HCT116 (cell line): ENCODE measurements around the gene GLI3. TPM values are rescaled to one million over a fixed set of nuclear protein-coding genes. Genes with fewer than 3 reads are reported as not detected.

ENCODE experiments used
- ATAC-seq: fragments of 200-7000 bp; cut with Tn5 transposase; 2 replicates; pipeline ENCODE4 v1.9.1; 2020; ENCODE audit warnings: mild to moderate bottlenecking, moderate library complexity
- BruUV-seq: library from RNA; stranded (reverse); fragments of 400-500 nt; replicated peaks from 2 replicates; lab custom pipeline; 2021; lab: Mats Ljungman, UMichigan
- CTCF ChIA-PET: fragments of 300-600 bp; sonication (Branson Sonifier 250); formaldehyde crosslinking; loops from one replicate; lab custom pipeline; 2021; ENCODE audit warnings: antibody characterized with exemption; lab: Charles Lee
- POLR2A ChIA-PET: fragments of 300-600, 350-600 bp; sonication (Branson Sonifier 250); formaldehyde crosslinking; loops from one replicate; lab custom pipeline; 2021; ENCODE audit warnings: antibody characterized with exemption; lab: Charles Lee
- RAD21 ChIA-PET, 2 experiments: fragments of 300-600 bp; sonication (Branson Sonifier 250); formaldehyde crosslinking; loops; one replicate each; lab custom pipeline; 2023; ENCODE audit warnings: low total read pairs in 2 of 2; ENCODE audit not compliant: uncharacterized antibody in 2 of 2, unreplicated experiment in 2 of 2, low non-redundant PET in 1 of 2; lab: Charles Lee
- DNase-seq: peaks from one replicate; pipeline ENCODE4 v3.0.0-alpha.2; 2010; ENCODE audit warnings: low read depth, low spot score
- H2AFZ ChIP-seq: fragments of 200-600 bp; shearing (Covaris generic), sonication (generic); 2 replicates; pipeline ENCODE4 v1.6.1; 2017; ENCODE audit warnings: low read depth, mixed run types, mixed read lengths, antibody characterized with exemption, low read length; ENCODE audit not compliant: poor library complexity, severe bottlenecking
- H3K27ac ChIP-seq: 2 replicates; pipeline ENCODE4 v1.5.1; 2012; ENCODE audit warnings: low read depth, low read length
- H3K27me3 ChIP-seq: fragments of 200-600 bp; sonication (generic); 2 replicates; pipeline ENCODE4 v1.6.1; 2016; ENCODE audit warnings: mixed run types, low read length, mixed read lengths; ENCODE audit not compliant: insufficient read depth
- H3K36me3 ChIP-seq, 2 experiments: fragments of 200-500 bp in 1 of 2; fragments of 200-600 bp in 1 of 2; sonication (Bioruptor generic) in 1 of 2; sonication (generic) in 1 of 2; 2 replicates each; pipeline versions ENCODE4 v1.5.1 to v1.6.1; 2014 to 2016; ENCODE audit warnings: low read length in 2 of 2, inconsistent platforms in 1 of 2, mixed read lengths in 1 of 2, mixed run types in 1 of 2; ENCODE audit not compliant: insufficient read depth in 2 of 2, control insufficient read depth in 1 of 2
- H3K4me1 ChIP-seq, 2 experiments: fragments of 200-600 bp in 1 of 2; sonication (generic) in 1 of 2; 2 replicates each; pipeline versions ENCODE4 v1.5.1 to v1.6.1; 2012 to 2017; ENCODE audit warnings: low read length in 2 of 2, inconsistent platforms in 1 of 2, mild to moderate bottlenecking in 1 of 2, mixed read lengths in 1 of 2, mixed run types in 1 of 2, moderate library complexity in 1 of 2; ENCODE audit not compliant: insufficient read depth in 2 of 2, control insufficient read depth in 1 of 2
- H3K4me2 ChIP-seq: fragments of 200-600 bp; sonication (generic); 2 replicates; pipeline ENCODE4 v1.6.1; 2017; ENCODE audit warnings: mixed run types, low read length, mixed read lengths
- H3K4me3 ChIP-seq, 2 experiments: fragments of 200-600 bp in 1 of 2; sonication (generic) in 1 of 2; replicated peaks in 1 of 2; 2 replicates each; pipeline ENCODE4 v1.5.1; 2011 to 2016; ENCODE audit warnings: low read length in 2 of 2, control low read depth in 1 of 2, low read depth in 1 of 2, mild to moderate bottlenecking in 1 of 2, mixed read lengths in 1 of 2, mixed run types in 1 of 2
- H3K79me2 ChIP-seq: fragments of 200-600 bp; sonication (generic); 2 replicates; pipeline ENCODE4 v1.6.1; 2017; ENCODE audit warnings: mild to moderate bottlenecking, mixed run types, low read length, moderate library complexity, mixed read lengths; ENCODE audit not compliant: insufficient read depth
- H3K9ac ChIP-seq: fragments of 200-600 bp; sonication (generic); 2 replicates; pipeline ENCODE4 v1.6.1; 2016; ENCODE audit warnings: low read length, mixed read lengths
- H3K9me2 ChIP-seq: fragments of 200-600 bp; sonication (generic), shearing (Covaris generic); 2 replicates; pipeline ENCODE4 v1.6.1; 2017; ENCODE audit warnings: mixed run types, mild to moderate bottlenecking, moderate library complexity; ENCODE audit not compliant: insufficient read depth
- H3K9me3 ChIP-seq, 2 experiments: fragments of 200-500 bp in 1 of 2; fragments of 200-600 bp in 1 of 2; sonication (Bioruptor generic) in 1 of 2; sonication (generic) in 1 of 2; 2 replicates each; pipeline ENCODE4 v1.6.1; 2014 to 2017; ENCODE audit warnings: low read length in 2 of 2, mixed read lengths in 2 of 2, inconsistent platforms in 1 of 2, low read depth in 1 of 2, mild to moderate bottlenecking in 1 of 2, mixed run types in 1 of 2, moderate library complexity in 1 of 2; ENCODE audit not compliant: control insufficient read depth in 1 of 2, insufficient read depth in 1 of 2
- H4K20me1 ChIP-seq: fragments of 200-600 bp; sonication (generic), shearing (Covaris generic); 2 replicates; pipeline ENCODE4 v1.6.1; 2017; ENCODE audit warnings: mixed run types, mild to moderate bottlenecking, moderate library complexity; ENCODE audit not compliant: insufficient read depth
- EGR1 ChIP-seq: IDR thresholded peaks from 2 replicates; pipeline ENCODE4 v1.6.1; 2012; ENCODE audit warnings: low read depth
- EZH2 ChIP-seq: fragments of 200-600 bp; sonication (generic); IDR thresholded peaks from 2 replicates; pipeline ENCODE4 v1.6.1; 2017; ENCODE audit warnings: antibody characterized with exemption, mixed run types
- RAD21 ChIP-seq: IDR thresholded peaks from 2 replicates; pipeline ENCODE4 v1.6.1; 2012; ENCODE audit warnings: low read depth, mild to moderate bottlenecking
- SP1 ChIP-seq: IDR thresholded peaks from 2 replicates; pipeline ENCODE4 v1.6.1; 2012; ENCODE audit warnings: low read depth
- SRF ChIP-seq: IDR thresholded peaks from 2 replicates; pipeline ENCODE4 v1.6.1; 2012; ENCODE audit warnings: low read depth
- ZBTB33 ChIP-seq: IDR thresholded peaks from 2 replicates; pipeline ENCODE4 v1.6.1; 2011; ENCODE audit warnings: mild to moderate bottlenecking, low read length, moderate library complexity; ENCODE audit not compliant: insufficient replicate concordance; ENCODE audit errors: extremely low read depth
- intact Hi-C: fragments of 100-400 bp; cut with micrococcal nuclease; formaldehyde crosslinking; loops from 2 replicates; pipeline ENCODE4 v1.10.0; 2022
- total RNA-seq: library from RNA; stranded (reverse); gene quantifications from one replicate; pipeline ENCODE4 v1.2.1, GENCODE V29; 2021; ENCODE audit not compliant: unreplicated experiment

Gene GLI3
- total RNA-seq, 1 experiment from 2014 or later: 0.07 TPM

GRCh38 chr7:42104231-42104630, 132.8 kb downstream of the GLI3 start (continued):
- TF ChIP-seq ZBTB33: no peak

GRCh38 chr7:42103456-42103855, 133.6 kb downstream of the GLI3 start:
- ChIA-PET CTCF (no interaction called here), POLR2A (no interaction called here), RAD21 (no interaction called here)
- TF ChIP-seq SP1: no peak
- Histone ChIP-seq H4K20me1 (no peaks in the 10 kb centered on the region), H3K9me3 (no peaks in the 10 kb centered on the region), H3K4me2 (no peak overlapping the region), H3K27me3 (no peaks in the 10 kb centered on the region), H3K36me3 (no peaks in the 10 kb centered on the region), H3K79me2 (no peaks in the 10 kb centered on the region), H2AFZ (no peak overlapping the region), H3K4me3 (no peak overlapping the region), H3K9ac (no peak overlapping the region), H3K4me1 (no peaks in the 10 kb centered on the region), H3K27ac (no peak overlapping the region), H3K9me2 (no peaks in the 10 kb centered on the region)
- intact Hi-C loops: no loop called here
- BruUV-seq: no TSS peak
- DNase-seq: no peak
- no peak for ATAC-seq

- no TSS peak for BruUV-seq
- H3K27ac ChIP-seq: no peak overlapping the region
- ChIA-PET CTCF (no interaction called here), POLR2A (no interaction called here), RAD21 (no interaction called here)
- H3K4me1 ChIP-seq: no peaks in the 10 kb centered on the region
- no peak overlapping the region for H3K4me2 ChIP-seq
- H3K9me3 ChIP-seq: no peaks in the 10 kb centered on the region
- H3K27me3 ChIP-seq: no peaks in the 10 kb centered on the region
- H3K4me3 ChIP-seq: no peak overlapping the region
- H4K20me1 ChIP-seq: no peaks in the 10 kb centered on the region
- DNase-seq (no peak), ATAC-seq (no peak)
- TF ChIP-seq RAD21: no peak
- no peak for TF ChIP-seq EZH2
- no peak for TF ChIP-seq SRF
- TF ChIP-seq EGR1: no peak
- no peaks in the 10 kb centered on the region for H3K9me2 ChIP-seq
- no peaks in the 10 kb centered on the region for H3K36me3 ChIP-seq
- no peak overlapping the region for H3K9ac ChIP-seq
- H2AFZ ChIP-seq: no peak overlapping the region
- intact Hi-C loops: no loop called here
- no peaks in the 10 kb centered on the region for H3K79me2 ChIP-seq
These were observed 134.0 kb downstream of the GLI3 start for GRCh38 chr7:42103020-42103419.
